Stimulated activated CD4-positive, alpha-beta T cell treated with anti-CD3 and anti-CD28 coated beads, Interleukin-15, amount 100 ng/mL, for 24 hours (primary cell): ENCODE measurements around the gene AUTS2.
"Not testable (repeated sequence)": the region's sequence is repeated elsewhere in the genome, so short reads cannot be mapped to it uniquely, and the experiment has no call there.

Source experiments
- DNase-seq: peaks from one replicate; pipeline ENCODE4 v3.0.0-alpha.2; 2020

AUTS2 gene

GRCh38 chr7:70579397-70580097 is 981.3 kb downstream of the AUTS2 start:
- DNase-seq = no peak

GRCh38 chr7:70580161-70580560 is 981.9 kb downstream of the AUTS2 start:
- DNase-seq = no peak

GRCh38 chr7:70582927-70583895 is 984.9 kb downstream of the AUTS2 start:
- no peak for DNase-seq

- no peak for DNase-seq
Measured at GRCh38 chr7:70583965-70584883, 985.9 kb downstream of the AUTS2 start.

GRCh38 chr7:70585071-70585470 is 986.8 kb downstream of the AUTS2 start:
- no peak for DNase-seq

- DNase-seq = no peak
Measured at GRCh38 chr7:70586822-70587221, 988.5 kb downstream of the AUTS2 start.

- DNase-seq = no peak
Measured at GRCh38 chr7:70587739-70588138, 989.5 kb downstream of the AUTS2 start.

- DNase-seq = no peak
Measured at GRCh38 chr7:70588191-70588921, 990.1 kb downstream of the AUTS2 start.

GRCh38 chr7:70589010-70589409 is 990.7 kb downstream of the AUTS2 start:
- DNase-seq = no peak

- DNase-seq = no peak
Measured at GRCh38 chr7:70589590-70589989, 991.3 kb downstream of the AUTS2 start.

- no peak for DNase-seq
Measured at GRCh38 chr7:70590126-70590854, 992.0 kb downstream of the AUTS2 start.

GRCh38 chr7:70591643-70592042 is 993.4 kb downstream of the AUTS2 start:
- DNase-seq = no peak

- DNase-seq = no peak
Measured at GRCh38 chr7:70592171-70592570, 993.9 kb downstream of the AUTS2 start.

GRCh38 chr7:70594170-70594569 is 995.9 kb downstream of the AUTS2 start:
- DNase-seq = no peak

GRCh38 chr7:70594885-70595284 is 996.6 kb downstream of the AUTS2 start:
- DNase-seq = not testable (repeated sequence)

- no peak for DNase-seq
Measured at GRCh38 chr7:70595370-70595754, 997.1 kb downstream of the AUTS2 start.

GRCh38 chr7:70595755-70596597 is 997.7 kb downstream of the AUTS2 start:
- peak; percentile 36 for DNase-seq

- no peak for DNase-seq
Measured at GRCh38 chr7:70596598-70596913, 998.3 kb downstream of the AUTS2 start.

GRCh38 chr7:70597066-70597465 is 998.8 kb downstream of the AUTS2 start:
- no peak for DNase-seq

- DNase-seq = no peak
Measured at GRCh38 chr7:70598976-70599375, 1000.7 kb downstream of the AUTS2 start.
